SH-SY5Y (cell line): ENCODE measurements around the gene LHX1.

Experiments used
- GATA2 ChIP-seq: IDR thresholded peaks from 2 replicates; pipeline ENCODE4 v1.6.1; 2011; ENCODE audit warnings: mild to moderate bottlenecking, low read depth, low read length
- GATA3 ChIP-seq: IDR thresholded peaks from 2 replicates; pipeline ENCODE4 v1.6.1; 2011; ENCODE audit warnings: low read depth, mild to moderate bottlenecking, low read length, moderate library complexity

DNA sequence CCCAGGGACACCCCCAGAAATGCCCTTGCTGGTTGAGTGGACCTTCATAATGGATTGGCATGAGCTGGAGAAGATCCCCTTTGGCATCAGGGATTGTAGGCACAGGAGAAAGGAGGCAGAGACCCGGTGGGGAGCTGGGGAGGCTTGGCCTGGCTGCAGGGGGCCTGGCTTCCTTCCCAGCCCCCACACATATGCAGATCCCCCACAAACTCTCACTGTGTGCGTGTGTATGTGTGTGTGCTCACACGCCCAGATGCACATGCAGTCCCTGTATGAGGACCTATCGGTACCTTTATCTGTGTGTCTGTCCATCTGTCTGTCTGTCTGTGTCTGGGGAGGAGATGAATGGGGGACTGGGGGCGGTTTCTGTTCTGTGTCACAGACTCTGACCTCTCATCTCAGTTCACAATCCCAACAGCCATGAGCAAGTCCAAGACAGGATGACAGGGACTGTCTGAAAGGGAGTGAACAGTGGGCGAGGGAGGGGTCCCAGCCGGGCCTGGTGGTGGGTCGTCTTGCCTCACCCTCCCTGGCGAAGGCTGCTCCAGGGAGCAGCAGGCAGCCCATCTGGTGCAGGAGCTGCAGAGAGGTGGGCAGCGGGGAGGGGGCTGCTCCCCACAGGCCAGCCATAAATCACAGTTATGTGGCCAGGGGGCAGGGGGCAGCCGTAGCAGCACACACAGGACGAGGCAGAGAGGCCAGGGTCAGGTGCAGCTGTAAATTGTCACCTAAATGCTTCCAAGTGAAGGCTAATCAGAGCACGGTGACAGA lies 46.7 kb upstream of the LHX1 start:
- TF ChIP-seq GATA2: no peak
- TF ChIP-seq GATA3: no peak
